OCI-LY7 (cell line): Measurements from ENCODE around the gene INSR. TPM values are rescaled to one million over a fixed set of nuclear protein-coding genes. Genes with fewer than 3 reads are reported as not detected.

Experiments used
- BruUV-seq: library from RNA; stranded (reverse); fragments of 400-500 nt; replicated peaks from 2 replicates; lab custom pipeline; 2021; lab: Mats Ljungman, UMichigan
- CTCF ChIA-PET: fragments of 300-600 bp; sonication (Branson Sonifier 250); formaldehyde crosslinking; loops from one replicate; lab custom pipeline; 2022; ENCODE audit warnings: antibody characterized with exemption; ENCODE audit not compliant: unreplicated experiment; lab: Charles Lee
- POLR2A ChIA-PET: fragments of 300-600 bp; sonication (Branson Sonifier 250); formaldehyde crosslinking; loops from one replicate; lab custom pipeline; 2022; ENCODE audit warnings: antibody characterized with exemption; lab: Charles Lee
- DNase-seq: peaks from one replicate; pipeline ENCODE4 v3.0.0-alpha.2; 2015; ENCODE audit warnings: low spot score
- H2AFZ ChIP-seq: fragments of 200-600 bp; sonication (generic), shearing (Covaris generic); 2 replicates; pipeline ENCODE4 v1.6.1; 2014; ENCODE audit warnings: mild to moderate bottlenecking, antibody characterized with exemption, low read length, moderate library complexity
- H3K27ac ChIP-seq: fragments of 200-600 bp; sonication (generic); 2 replicates; pipeline ENCODE4 v1.5.1; 2014; ENCODE audit warnings: mixed run types, low read depth, mild to moderate bottlenecking, moderate library complexity, low read length, inconsistent platforms; ENCODE audit not compliant: poor library complexity, severe bottlenecking
- H3K36me3 ChIP-seq: fragments of 200-600 bp; sonication (generic); 2 replicates; pipeline ENCODE4 v1.6.1; 2014; ENCODE audit warnings: mild to moderate bottlenecking, antibody characterized with exemption, low read length, moderate library complexity, mixed read lengths; ENCODE audit not compliant: insufficient read depth
- H3K4me1 ChIP-seq: fragments of 200-600 bp; sonication (generic); 2 replicates; pipeline ENCODE4 v1.5.1; 2014; ENCODE audit warnings: mild to moderate bottlenecking, low read length; ENCODE audit not compliant: insufficient read depth, poor library complexity, severe bottlenecking
- H3K4me2 ChIP-seq: fragments of 200-600 bp; sonication (generic); 2 replicates; pipeline ENCODE4 v1.6.1; 2014; ENCODE audit warnings: mild to moderate bottlenecking, low read length
- H3K4me3 ChIP-seq: fragments of 200-600 bp; sonication (generic); 2 replicates; pipeline ENCODE4 v1.5.1; 2014; ENCODE audit warnings: mild to moderate bottlenecking, low read depth, low read length; ENCODE audit not compliant: poor library complexity, severe bottlenecking
- H3K79me2 ChIP-seq: fragments of 200-600 bp; sonication (generic); 2 replicates; pipeline ENCODE4 v1.6.1; 2016; ENCODE audit warnings: low read depth, mild to moderate bottlenecking, low read length, moderate library complexity, mixed read lengths; ENCODE audit not compliant: insufficient read depth
- H3K9me2 ChIP-seq: fragments of 200-600 bp; sonication (generic); 2 replicates; pipeline ENCODE4 v1.6.1; 2016; ENCODE audit warnings: mild to moderate bottlenecking, low read length, mixed read lengths; ENCODE audit not compliant: insufficient read depth
- H3K9me3 ChIP-seq: fragments of 200-600 bp; sonication (generic); 2 replicates; pipeline ENCODE4 v1.6.1; 2014; ENCODE audit warnings: mild to moderate bottlenecking, mixed run types, low read length, mixed read lengths
- H4K20me1 ChIP-seq: fragments of 200-600 bp; sonication (generic); 2 replicates; pipeline ENCODE4 v1.6.1; 2014; ENCODE audit warnings: mild to moderate bottlenecking, antibody characterized with exemption, low read length, moderate library complexity, mixed read lengths; ENCODE audit not compliant: insufficient read depth
- EZH2phosphoT487 ChIP-seq: fragments of 200-600 bp; sonication (generic); IDR thresholded peaks from 2 replicates; pipeline ENCODE4 v1.6.1; 2018; ENCODE audit warnings: low read depth, borderline replicate concordance, mild to moderate bottlenecking, mixed run types, antibody characterized with exemption, low read length, moderate library complexity, mixed read lengths
- intact Hi-C: fragments of 100-400 bp; cut with micrococcal nuclease; formaldehyde crosslinking; loops from one replicate; pipeline ENCODE4 v1.10.0; 2022; ENCODE audit not compliant: unreplicated experiment
- total RNA-seq, 2 experiments: library from RNA; depleted of rRNA in 1 of 2; stranded (reverse); fragments of >200 nt in 1 of 2; shearing (Covaris generic) in 1 of 2; gene quantifications; 2 replicates each; pipeline ENCODE4 v1.2.3, GENCODE V29; 2014 to 2022
- TF ChIP-seq, protein P1 (sequence below): fragments of 200-600 bp; sonication (generic); conservative IDR thresholded peaks from 2 replicates; pipeline ENCODE4 v1.5.1; 2014; ENCODE audit warnings: mild to moderate bottlenecking, antibody characterized with exemption, low read length, moderate library complexity, mixed read lengths

Gene INSR
- total RNA-seq, 2 experiments from 2014 or later: 57.7 to 74.0 TPM

DNA sequence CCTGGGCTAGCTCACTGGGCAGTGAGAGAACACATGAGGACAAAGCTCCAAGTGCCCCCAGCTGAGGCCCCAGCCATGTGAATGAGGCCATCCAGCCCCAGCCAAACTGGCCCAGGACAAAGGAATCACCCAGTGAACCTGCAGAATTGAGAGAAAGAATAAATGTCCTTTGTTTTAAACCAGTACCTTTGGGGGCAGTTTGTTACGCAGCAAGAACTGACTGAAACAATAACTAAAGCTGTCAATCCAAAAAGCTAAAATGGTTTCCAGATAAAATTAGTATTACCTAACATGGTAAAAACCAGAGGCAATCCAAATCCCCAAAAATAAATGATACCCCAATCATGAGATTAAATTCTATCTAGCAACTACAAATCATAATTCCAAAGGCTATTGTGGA lies 155.1 kb downstream of the INSR start:
- BruUV-seq: no TSS peak
- no peak overlapping the region for H3K4me3 ChIP-seq
- ChIA-PET CTCF (no interaction called here), POLR2A (no interaction called here)
- H2AFZ ChIP-seq: no peak overlapping the region
- H3K27ac ChIP-seq: no peak overlapping the region
- no peak for TF ChIP-seq EZH2phosphoT487
- TF ChIP-seq, protein P1, sequence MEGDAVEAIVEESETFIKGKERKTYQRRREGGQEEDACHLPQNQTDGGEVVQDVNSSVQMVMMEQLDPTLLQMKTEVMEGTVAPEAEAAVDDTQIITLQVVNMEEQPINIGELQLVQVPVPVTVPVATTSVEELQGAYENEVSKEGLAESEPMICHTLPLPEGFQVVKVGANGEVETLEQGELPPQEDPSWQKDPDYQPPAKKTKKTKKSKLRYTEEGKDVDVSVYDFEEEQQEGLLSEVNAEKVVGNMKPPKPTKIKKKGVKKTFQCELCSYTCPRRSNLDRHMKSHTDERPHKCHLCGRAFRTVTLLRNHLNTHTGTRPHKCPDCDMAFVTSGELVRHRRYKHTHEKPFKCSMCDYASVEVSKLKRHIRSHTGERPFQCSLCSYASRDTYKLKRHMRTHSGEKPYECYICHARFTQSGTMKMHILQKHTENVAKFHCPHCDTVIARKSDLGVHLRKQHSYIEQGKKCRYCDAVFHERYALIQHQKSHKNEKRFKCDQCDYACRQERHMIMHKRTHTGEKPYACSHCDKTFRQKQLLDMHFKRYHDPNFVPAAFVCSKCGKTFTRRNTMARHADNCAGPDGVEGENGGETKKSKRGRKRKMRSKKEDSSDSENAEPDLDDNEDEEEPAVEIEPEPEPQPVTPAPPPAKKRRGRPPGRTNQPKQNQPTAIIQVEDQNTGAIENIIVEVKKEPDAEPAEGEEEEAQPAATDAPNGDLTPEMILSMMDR: no peak
- H3K9me3 ChIP-seq: peaks cover 15% of the 10 kb centered on the region
- no peaks in the 10 kb centered on the region for H3K79me2 ChIP-seq
- no peaks in the 10 kb centered on the region for H3K9me2 ChIP-seq
- no peak overlapping the region for H3K4me2 ChIP-seq
- no peaks in the 10 kb centered on the region for H3K4me1 ChIP-seq
- H4K20me1 ChIP-seq: no peaks in the 10 kb centered on the region
- no peak for DNase-seq
- intact Hi-C loops: no loop called here
- H3K36me3 ChIP-seq: peaks cover 73% of the 10 kb centered on the region

DNA sequence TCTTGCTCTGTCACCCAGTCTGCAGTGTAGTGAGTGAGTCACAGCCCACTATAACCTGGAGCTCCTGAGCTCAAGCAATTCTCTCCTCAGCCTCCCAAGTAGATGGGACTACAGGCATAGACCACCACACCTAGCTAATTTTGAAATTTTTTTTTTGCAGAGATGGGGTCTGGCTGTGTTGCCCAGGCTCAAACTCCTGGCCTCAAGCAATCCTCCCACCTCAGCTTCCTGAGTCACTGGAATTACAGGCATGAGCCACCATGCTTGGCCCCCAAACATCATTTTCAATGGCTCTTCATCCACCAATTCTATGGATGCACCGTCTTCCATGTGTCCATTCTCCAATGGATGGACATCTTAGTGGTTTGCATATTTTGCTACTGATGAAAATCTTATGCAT lies 155.8 kb downstream of the INSR start:
- ChIA-PET CTCF (no interaction called here), POLR2A (no interaction called here)
- BruUV-seq: no TSS peak
- H2AFZ ChIP-seq: no peak overlapping the region
- no peaks in the 10 kb centered on the region for H3K79me2 ChIP-seq
- H3K4me2 ChIP-seq: no peak overlapping the region
- H3K36me3 ChIP-seq: peaks cover 72% of the 10 kb centered on the region
- H4K20me1 ChIP-seq: no peaks in the 10 kb centered on the region
- no peak for DNase-seq
- H3K9me3 ChIP-seq: peaks cover 15% of the 10 kb centered on the region
- no peaks in the 10 kb centered on the region for H3K9me2 ChIP-seq
- TF ChIP-seq EZH2phosphoT487: no peak
- TF ChIP-seq, protein P1: no peak
- intact Hi-C loops: no loop called here
- H3K4me3 ChIP-seq: no peak overlapping the region
- H3K27ac ChIP-seq: no peak overlapping the region
- no peaks in the 10 kb centered on the region for H3K4me1 ChIP-seq

DNA sequence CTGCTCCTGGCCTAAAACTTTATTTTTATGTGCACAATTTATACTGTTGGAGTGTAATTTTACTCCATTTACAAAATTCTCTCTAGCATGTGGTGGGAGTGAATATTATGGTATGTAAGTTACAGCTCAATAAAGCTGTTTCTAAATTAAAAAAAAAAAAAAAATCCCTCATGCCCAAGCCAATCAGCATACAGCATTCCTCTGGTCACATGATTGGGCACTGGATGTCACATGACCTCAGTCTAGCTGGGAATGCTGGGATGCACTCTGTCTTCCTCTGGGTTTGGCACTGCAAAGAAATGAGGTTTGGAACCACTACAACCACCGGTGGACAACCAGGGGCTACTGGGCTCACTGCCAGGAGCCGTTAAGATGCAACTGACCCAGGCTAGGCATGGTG lies 157.1 kb downstream of the INSR start:
- peaks cover 15% of the 10 kb centered on the region for H3K9me3 ChIP-seq
- H3K79me2 ChIP-seq: no peaks in the 10 kb centered on the region
- H3K36me3 ChIP-seq: peaks cover 64% of the 10 kb centered on the region
- H4K20me1 ChIP-seq: no peaks in the 10 kb centered on the region
- no peaks in the 10 kb centered on the region for H3K9me2 ChIP-seq
- no peak for DNase-seq
- H3K4me2 ChIP-seq: no peak overlapping the region
- intact Hi-C loops: no loop called here
- no TSS peak for BruUV-seq
- no peak overlapping the region for H3K27ac ChIP-seq
- no peak overlapping the region for H2AFZ ChIP-seq
- POLR2A ChIA-PET: no interaction called here
- TF ChIP-seq, protein P1: no peak
- no peak for TF ChIP-seq EZH2phosphoT487
- no peak overlapping the region for H3K4me3 ChIP-seq
- no peaks in the 10 kb centered on the region for H3K4me1 ChIP-seq
- CTCF ChIA-PET: no interaction called here
